H1 (cell line): Measurements from ENCODE around the gene FAM184B.

Experiments
- ATF2 ChIP-seq: IDR thresholded peaks from 2 replicates; pipeline ENCODE4 v1.6.1; 2012; ENCODE audit warnings: low read length, inconsistent platforms
- CTCF ChIP-seq, 3 experiments: IDR thresholded peaks; 1 replicate in 2 of 3; 2 replicates in 1 of 3; pipeline versions ENCODE4 v1.5.1 to v1.6.1; 2011; ENCODE audit warnings: low read length in 3 of 3, mild to moderate bottlenecking in 3 of 3, inconsistent platforms in 2 of 3, low read depth in 1 of 3, moderate library complexity in 1 of 3; ENCODE audit not compliant: insufficient read depth in 1 of 3; ENCODE audit errors: control extremely low read depth in 1 of 3
- EGR1 ChIP-seq: IDR thresholded peaks from 2 replicates; pipeline ENCODE4 v1.6.1; 2011; ENCODE audit warnings: low read depth, low read length, borderline replicate concordance
- EZH2 ChIP-seq: fragments of 200-600 bp; sonication (generic); IDR thresholded peaks from 2 replicates; pipeline ENCODE4 v1.7.1; 2012; ENCODE audit warnings: low read depth, mild to moderate bottlenecking, moderate library complexity, low read length, inconsistent platforms; ENCODE audit not compliant: severe bottlenecking
- GABPA ChIP-seq: IDR thresholded peaks from 2 replicates; pipeline ENCODE4 v1.6.1; 2011; ENCODE audit warnings: mild to moderate bottlenecking, low read length, moderate library complexity, borderline replicate concordance; ENCODE audit not compliant: insufficient read depth
- JUND ChIP-seq: IDR thresholded peaks from 2 replicates; pipeline ENCODE4 v1.6.1; 2011; ENCODE audit warnings: mild to moderate bottlenecking, improper control_type of control experiment, low read length
- MAFK ChIP-seq: IDR thresholded peaks from 2 replicates; pipeline ENCODE4 v1.6.1; 2012; ENCODE audit warnings: low read depth, mild to moderate bottlenecking, improper control_type of control experiment, low read length
- POLR2A ChIP-seq, 2 experiments: IDR thresholded peaks; 1 replicate in 1 of 2; 2 replicates in 1 of 2; pipeline ENCODE4 v1.6.1; 2011; ENCODE audit warnings: low read depth in 2 of 2, low read length in 2 of 2, mild to moderate bottlenecking in 2 of 2; ENCODE audit errors: control extremely low read depth in 1 of 2
- TBP ChIP-seq: IDR thresholded peaks from 2 replicates; pipeline ENCODE4 v1.6.1; 2011; ENCODE audit warnings: low read depth, low read length, improper control_type of control experiment
- TEAD4 ChIP-seq: IDR thresholded peaks from 2 replicates; pipeline ENCODE4 v1.6.1; 2012; ENCODE audit warnings: low read depth, low read length, inconsistent platforms, mixed read lengths
- USF2 ChIP-seq: IDR thresholded peaks from 2 replicates; pipeline ENCODE4 v1.6.1; 2011; ENCODE audit warnings: low read length, improper control_type of control experiment

GRCh38 chr4:17707671-17708070 is 73.8 kb downstream of the FAM184B start:
- TF ChIP-seq TBP (no peak), POLR2A (IDR thresholded peaks at IDR 0.05; ENCODE audit: control extremely low read depth in 1 of 2, low read depth in 2 of 2, low read length in 2 of 2) (no peak), ATF2 (no peak), USF2 (no peak), EZH2 (no peak), CTCF (IDR thresholded peaks at IDR 0.05; ENCODE audit: control extremely low read depth in 1 of 3, insufficient read depth in 1 of 3, low read depth in 1 of 3, low read length in 3 of 3) (no peak), JUND (no peak), GABPA (no peak), MAFK (no peak), TEAD4 (no peak), EGR1 (no peak)
